ENCODE data around the gene CYSLTR2. TPM values are rescaled to one million over a fixed set of nuclear protein-coding genes. Genes with fewer than 3 reads are reported as not detected.
"Not testable (repeated sequence)": the region's sequence is repeated elsewhere in the genome, so short reads cannot be mapped to it uniquely, and the experiment has no call there.

CYSLTR2 gene
- total and polyA plus RNA-seq, 10 donors = 0.61 to 8.3 (median 5.3) TPM

- 92 to 99% (median 95%) methylated on average over 3 of the region's 3 CpGs for WGBS, 5 donors
- Histone ChIP-seq H3K4me1 (peaks cover 0 to 5% (median 0%) of the 10 kb centered on the region in 6 donors), H3K36me3 (no peaks in the 10 kb centered on the region), H3K4me3 (no peak overlapping the region), H3K27ac (no peak overlapping the region), H3K9me3 (peaks cover 0 to 14% (median 0%) of the 10 kb centered on the region in 8 donors), H3K27me3 (replicated peaks in 1 of 7) (no peaks in the 10 kb centered on the region)
- intact Hi-C loops (cut with DNase I; ENCODE audit: low total_unique reads) = no loop called here
- TF ChIP-seq POLR2A (IDR thresholded peaks at IDR 0.05) = no peak
- TF ChIP-seq POLR2AphosphoS5 (IDR thresholded peaks at IDR 0.05) = no peak
- TF ChIP-seq CTCF (IDR thresholded peaks at IDR 0.05 in 8 of 11, conservative IDR thresholded peaks at IDR 0.05 in 3 of 11) = no peak
- DNase-seq = no peak
Observed at GRCh38 chr13:48687249-48687648, 33.5 kb downstream of the CYSLTR2 start.

DNA sequence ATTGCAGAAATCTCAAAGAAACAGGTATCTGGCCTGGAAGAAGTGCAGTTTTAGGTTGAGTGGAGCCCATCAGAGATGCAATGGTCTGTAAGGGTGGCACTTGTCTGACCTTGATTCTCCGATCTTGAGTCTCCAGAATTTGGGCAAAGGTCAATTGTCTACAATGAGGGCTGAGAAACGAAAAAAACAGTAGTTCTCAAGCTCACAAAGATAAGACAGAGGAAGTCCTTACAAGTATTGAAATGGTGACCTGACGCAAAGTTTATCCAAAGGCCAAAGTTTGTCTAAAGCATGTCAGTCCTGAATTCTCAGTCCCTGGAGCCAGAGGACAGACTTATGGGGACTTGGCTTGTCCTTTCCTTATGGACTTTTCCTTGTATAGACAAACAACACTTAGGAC lies 40.3 kb downstream of the CYSLTR2 start:
- Histone ChIP-seq H3K27ac (no peak overlapping the region), H3K27me3 (replicated peaks in 1 of 7) (no peaks in the 10 kb centered on the region), H3K4me3 (no peak overlapping the region), H3K9me3 (peaks cover 0 to 13% (median 0%) of the 10 kb centered on the region in 8 donors), H3K36me3 (peaks cover 0 to 11% (median 0%) of the 10 kb centered on the region in 6 donors), H3K4me1 (no peaks in the 10 kb centered on the region)
- DNase-seq = no peak
- TF ChIP-seq CTCF (IDR thresholded peaks at IDR 0.05 in 8 of 11, conservative IDR thresholded peaks at IDR 0.05 in 3 of 11) = no peak
- TF ChIP-seq POLR2AphosphoS5 (IDR thresholded peaks at IDR 0.05) = no peak
- TF ChIP-seq POLR2A (IDR thresholded peaks at IDR 0.05) = no peak
- 59 to 77% (median 66%) methylated on average over 3 of the region's 3 CpGs for WGBS, 5 donors
- intact Hi-C loops (cut with DNase I; ENCODE audit: low total_unique reads) = no loop called here

- Histone ChIP-seq H3K36me3 (peaks cover 0 to 11% (median 0%) of the 10 kb centered on the region in 6 donors), H3K27me3 (replicated peaks in 1 of 7) (no peaks in the 10 kb centered on the region), H3K9me3 (peaks cover 0 to 4% (median 0%) of the 10 kb centered on the region in 8 donors), H3K27ac (no peak overlapping the region), H3K4me3 (no peak overlapping the region), H3K4me1 (no peaks in the 10 kb centered on the region)
- intact Hi-C loops (cut with DNase I; ENCODE audit: low total_unique reads) = no loop called here
- 68 to 96% (median 92%) methylated on average over 2 of the region's 2 CpGs for WGBS, 5 donors
- no peak for TF ChIP-seq CTCF (IDR thresholded peaks at IDR 0.05 in 8 of 11, conservative IDR thresholded peaks at IDR 0.05 in 3 of 11)
- TF ChIP-seq POLR2A (IDR thresholded peaks at IDR 0.05) = no peak
- DNase-seq = no peak
Observed at GRCh38 chr13:48695776-48696175, 42.0 kb downstream of the CYSLTR2 start.

DNA sequence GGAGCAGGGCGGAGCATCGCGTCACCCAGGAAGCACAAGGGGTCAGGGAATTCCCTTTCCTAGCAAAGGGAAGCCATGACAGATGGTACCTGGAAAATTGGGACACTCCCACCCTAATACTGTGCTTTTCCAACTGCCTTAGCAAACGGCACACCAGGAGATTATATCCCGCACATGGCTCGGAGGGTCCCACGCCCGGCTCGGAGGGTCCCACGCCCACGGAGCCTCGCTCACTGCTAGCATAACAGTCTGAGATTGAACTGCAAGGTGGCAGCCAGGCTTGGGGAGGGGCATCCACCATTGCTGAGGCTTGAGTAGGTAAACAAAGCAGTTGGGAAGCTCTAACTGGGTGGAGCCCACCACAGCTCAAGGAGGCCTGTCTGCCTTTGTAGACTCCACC lies 42.9 kb downstream of the CYSLTR2 start:
- H3K36me3 ChIP-seq = peaks cover 0 to 11% (median 0%) of the 10 kb centered on the region in 6 donors
- intact Hi-C loops (cut with DNase I; ENCODE audit: low total_unique reads); DNase-seq; H3K9me3 ChIP-seq; H3K27ac ChIP-seq; H3K4me1 ChIP-seq; H3K4me3 ChIP-seq; H3K27me3 ChIP-seq (replicated peaks in 1 of 7): not testable (repeated sequence)
- 93 to 96% (median 94%) methylated on average over 9 to 12 of the region's 12 CpGs for WGBS, 5 donors

DNA sequence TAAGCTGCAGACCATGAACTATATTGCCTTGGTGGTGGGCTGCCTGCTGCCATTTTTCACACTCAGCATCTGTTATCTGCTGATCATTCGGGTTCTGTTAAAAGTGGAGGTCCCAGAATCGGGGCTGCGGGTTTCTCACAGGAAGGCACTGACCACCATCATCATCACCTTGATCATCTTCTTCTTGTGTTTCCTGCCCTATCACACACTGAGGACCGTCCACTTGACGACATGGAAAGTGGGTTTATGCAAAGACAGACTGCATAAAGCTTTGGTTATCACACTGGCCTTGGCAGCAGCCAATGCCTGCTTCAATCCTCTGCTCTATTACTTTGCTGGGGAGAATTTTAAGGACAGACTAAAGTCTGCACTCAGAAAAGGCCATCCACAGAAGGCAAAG lies 53.7 kb downstream of the CYSLTR2 start:
- Histone ChIP-seq H3K9me3 (peaks cover 0 to 10% (median 3%) of the 10 kb centered on the region in 8 donors), H3K4me1 (no peaks in the 10 kb centered on the region), H3K27me3 (replicated peaks in 1 of 7) (no peaks in the 10 kb centered on the region), H3K4me3 (no peak overlapping the region), H3K27ac (no peak overlapping the region), H3K36me3 (peaks cover 0 to 11% (median 0%) of the 10 kb centered on the region in 6 donors)
- intact Hi-C loops (cut with DNase I; ENCODE audit: low total_unique reads) = no loop called here
- no peak for DNase-seq
- no peak for TF ChIP-seq POLR2A (IDR thresholded peaks at IDR 0.05)
- no peak for TF ChIP-seq POLR2AphosphoS5 (IDR thresholded peaks at IDR 0.05)
- no peak for TF ChIP-seq CTCF (IDR thresholded peaks at IDR 0.05 in 8 of 11, conservative IDR thresholded peaks at IDR 0.05 in 3 of 11)
- WGBS, 5 donors = 85 to 91% (median 86%) methylated on average over 5 of the region's 5 CpGs
